ENCODE data around the gene CTNNBL1.

Gene CTNNBL1

GRCh38 chr20:37856932-37857660 lies 163.3 kb downstream of the CTNNBL1 start:
- DNase-seq, result no peak

DNA sequence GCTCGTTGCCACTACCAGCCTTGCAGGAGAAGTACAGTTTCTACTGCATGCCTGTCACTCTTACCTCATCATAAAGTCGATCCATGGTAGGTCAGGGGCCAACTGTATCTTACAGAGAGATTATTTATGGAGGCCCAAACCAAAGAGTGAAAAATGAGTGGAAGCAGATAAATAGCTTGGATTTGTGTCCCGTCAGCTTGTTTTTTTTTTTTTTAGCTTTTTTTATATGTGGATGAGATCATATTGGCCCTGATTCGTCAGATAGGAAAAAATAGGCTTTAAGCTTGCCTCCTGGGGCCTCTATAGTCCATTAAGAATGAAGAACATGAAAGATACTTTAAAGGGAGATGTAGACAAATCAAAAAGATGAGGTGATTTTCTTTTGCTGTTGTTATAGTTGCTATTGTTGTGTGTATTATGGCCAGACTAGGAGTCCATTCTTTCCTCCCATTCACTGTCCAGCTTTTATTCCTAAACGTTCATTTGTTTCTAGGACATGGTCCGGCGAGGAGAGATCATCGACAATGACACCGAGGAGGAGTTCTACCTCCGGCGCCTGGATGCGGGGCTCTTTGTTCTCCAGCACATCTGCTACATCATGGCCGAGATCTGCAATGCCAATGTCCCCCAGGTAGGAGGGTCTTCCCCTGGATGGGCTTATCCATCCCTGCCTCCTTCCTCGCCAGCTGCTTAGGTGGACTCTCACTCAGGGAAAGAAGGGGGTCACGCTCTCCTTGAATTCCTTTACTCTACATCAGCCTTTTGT lies 165.8 kb downstream of the CTNNBL1 start:
- DNase-seq, result no peak

DNA sequence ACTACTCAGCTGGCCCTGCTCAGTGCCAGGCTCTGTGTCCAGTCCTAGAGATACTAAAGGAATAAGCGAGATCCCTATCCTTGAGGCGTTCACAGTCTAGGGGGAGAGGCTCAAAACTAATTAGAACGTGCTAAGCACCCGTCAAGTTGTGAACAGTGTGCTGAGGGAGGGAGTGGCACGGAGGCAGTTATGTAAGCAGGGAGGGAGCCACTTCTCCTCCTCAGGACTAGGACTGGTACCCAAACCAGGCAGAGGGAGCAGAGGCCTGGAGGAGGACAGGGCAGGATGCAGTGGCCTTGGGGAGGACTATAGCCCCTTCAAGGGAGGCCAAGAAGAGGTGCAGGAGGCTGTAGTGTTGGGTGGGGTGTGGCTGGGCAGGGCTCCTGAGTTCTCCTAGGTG lies 169.5 kb downstream of the CTNNBL1 start:
- no peak for DNase-seq

DNA sequence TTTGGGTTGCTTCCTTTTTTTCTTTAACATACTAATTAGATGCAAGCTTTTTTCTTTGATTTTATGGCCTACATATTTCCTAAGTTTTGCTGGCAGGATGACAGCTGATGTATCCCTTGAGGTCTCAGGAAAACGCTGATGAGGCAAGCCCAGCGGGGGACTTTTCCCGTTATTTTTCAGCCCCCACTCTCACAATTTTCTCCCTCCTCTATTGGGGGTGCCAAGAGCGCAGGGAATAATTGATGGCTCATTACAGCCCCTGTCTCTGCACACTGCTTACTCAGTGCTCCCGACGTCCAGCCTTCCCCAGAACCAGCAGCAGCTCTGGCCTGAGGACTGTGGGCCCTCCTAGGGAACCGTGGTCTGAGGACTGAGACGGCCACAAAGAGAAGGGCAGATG lies 170.5 kb downstream of the CTNNBL1 start:
- DNase-seq, result no peak

DNA sequence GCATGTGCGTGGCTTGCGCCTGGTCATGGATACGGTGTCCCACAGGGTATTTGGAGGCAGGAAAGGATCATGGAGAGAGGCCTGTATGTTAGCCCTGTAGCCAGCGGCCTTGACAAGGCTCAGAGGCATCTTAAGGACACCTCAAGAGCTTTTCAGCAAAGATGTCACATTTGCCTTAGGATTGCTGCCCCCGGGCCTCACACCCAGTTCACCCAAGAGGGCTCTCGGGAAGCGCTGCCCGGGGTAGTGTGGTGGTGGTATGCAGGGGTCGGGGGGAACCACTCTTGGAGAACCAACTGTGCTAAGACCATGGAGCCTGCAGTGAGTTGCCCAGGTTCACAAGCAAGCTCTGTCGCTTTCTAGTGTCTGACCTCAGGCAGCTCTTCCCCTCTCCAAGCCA lies 172.2 kb downstream of the CTNNBL1 start:
- DNase-seq, result no peak

GRCh38 chr20:37867289-37868195 lies 173.7 kb downstream of the CTNNBL1 start:
- DNase-seq, result no peak

- DNase-seq, result no peak
Observed at GRCh38 chr20:37868851-37869333, 175.1 kb downstream of the CTNNBL1 start.

DNA sequence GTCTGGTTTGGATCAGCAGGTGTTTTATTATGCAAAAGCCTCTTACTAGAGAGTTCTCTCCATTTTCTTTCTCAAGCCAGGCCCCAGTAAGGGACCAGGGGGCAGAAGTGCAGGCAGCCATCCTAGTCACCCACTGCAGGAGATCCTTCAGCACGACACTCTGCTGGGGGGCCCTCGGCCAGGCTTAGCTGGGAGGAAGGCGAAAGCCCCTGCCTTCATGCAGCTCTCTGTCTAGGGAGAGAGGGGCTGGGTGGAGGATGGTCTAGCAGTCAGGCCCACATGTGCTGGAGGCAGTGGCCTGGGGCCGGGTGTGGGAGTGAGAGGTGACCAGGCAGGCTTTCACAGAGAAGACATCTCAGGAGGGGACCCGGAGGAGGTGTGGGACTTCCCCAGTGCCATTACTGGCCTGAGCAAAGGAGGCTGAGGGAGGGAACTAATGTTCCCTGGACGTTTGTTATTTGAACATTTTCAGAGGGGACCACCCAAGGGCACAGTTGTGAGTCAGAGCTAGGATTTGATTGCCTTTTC lies 175.6 kb downstream of the CTNNBL1 start:
- no peak for DNase-seq

DNA sequence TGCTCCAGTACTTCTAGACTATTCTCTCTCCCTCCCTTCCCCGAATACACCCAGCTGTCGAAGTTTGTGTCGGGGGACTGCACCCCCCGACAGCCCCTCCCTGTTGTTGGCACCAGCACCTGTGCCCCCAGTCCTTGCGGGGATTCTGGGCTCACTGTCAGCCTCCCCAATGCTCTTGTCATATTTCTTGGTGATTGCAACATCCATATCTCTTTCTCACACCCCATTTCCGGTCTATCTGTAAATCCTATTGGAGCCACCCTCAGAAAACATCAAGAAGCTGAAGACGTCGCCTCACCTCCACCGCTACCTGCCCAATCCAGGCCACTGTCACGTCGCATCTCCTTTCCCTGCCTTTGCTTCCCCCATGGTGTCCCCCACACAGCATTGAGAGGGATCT lies 176.5 kb downstream of the CTNNBL1 start:
- no peak for DNase-seq

- DNase-seq, result no peak
Observed at GRCh38 chr20:37871751-37872150, 177.9 kb downstream of the CTNNBL1 start.

GRCh38 chr20:37872161-37872560 lies 178.3 kb downstream of the CTNNBL1 start:
- no peak for DNase-seq

GRCh38 chr20:37873884-37874283 lies 180.1 kb downstream of the CTNNBL1 start:
- DNase-seq, result no peak

DNA sequence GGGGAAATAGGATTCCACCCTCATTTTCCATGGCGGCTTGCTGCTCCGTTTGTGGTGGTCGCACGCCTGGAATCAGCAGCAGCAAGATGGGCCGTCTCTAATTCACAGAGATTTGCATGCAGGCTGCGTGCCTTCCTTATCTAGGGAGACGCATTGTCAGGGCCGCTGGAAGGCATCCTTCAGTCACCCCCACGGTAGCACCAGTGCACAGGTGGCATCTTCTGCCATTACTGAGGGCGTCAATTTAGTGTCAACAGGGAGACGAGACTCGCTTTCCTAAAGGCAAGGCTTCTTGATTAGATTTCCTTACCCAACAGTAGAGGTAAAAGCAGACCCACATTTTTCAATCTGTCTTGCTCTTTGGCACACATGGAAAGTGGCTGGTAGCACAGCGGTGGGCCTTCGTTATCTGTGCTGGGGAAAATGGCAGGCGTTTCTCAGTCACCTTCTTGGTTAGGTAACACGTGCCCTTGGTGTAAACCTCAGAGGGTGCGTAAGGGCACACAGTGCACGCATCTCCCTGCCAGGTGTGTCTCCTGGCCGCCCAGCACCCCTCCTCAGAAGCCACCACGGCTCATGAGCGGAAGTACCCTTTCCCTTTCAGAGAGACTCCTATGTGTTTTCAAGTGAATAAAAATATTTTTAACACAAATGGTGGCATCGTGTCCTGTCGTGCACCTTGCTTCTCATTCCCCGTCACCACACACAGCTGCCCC lies 181.8 kb downstream of the CTNNBL1 start:
- no peak for DNase-seq

DNA sequence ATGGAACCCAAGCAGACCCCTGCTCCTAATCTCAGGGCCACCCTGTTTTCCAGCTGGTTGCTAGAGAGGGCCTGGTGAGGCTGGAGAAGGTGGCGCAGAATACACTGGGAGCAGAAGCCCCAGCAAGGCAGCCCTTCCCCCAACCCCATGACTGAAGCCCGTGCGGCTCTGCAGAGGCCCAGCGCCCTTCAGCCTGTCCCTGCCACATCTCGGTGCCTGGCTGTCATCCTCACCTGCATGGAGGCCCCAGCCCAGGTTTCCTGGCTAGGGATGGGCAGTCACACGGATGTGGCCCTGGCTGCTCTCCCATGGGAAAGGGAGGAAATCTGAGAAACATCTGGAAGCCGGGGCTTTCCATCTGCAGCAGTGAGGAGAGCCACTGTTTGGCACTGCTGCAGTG lies 183.0 kb downstream of the CTNNBL1 start:
- DNase-seq, result no peak

GRCh38 chr20:37877832-37878772 lies 184.3 kb downstream of the CTNNBL1 start:
- no peak for DNase-seq

DNA sequence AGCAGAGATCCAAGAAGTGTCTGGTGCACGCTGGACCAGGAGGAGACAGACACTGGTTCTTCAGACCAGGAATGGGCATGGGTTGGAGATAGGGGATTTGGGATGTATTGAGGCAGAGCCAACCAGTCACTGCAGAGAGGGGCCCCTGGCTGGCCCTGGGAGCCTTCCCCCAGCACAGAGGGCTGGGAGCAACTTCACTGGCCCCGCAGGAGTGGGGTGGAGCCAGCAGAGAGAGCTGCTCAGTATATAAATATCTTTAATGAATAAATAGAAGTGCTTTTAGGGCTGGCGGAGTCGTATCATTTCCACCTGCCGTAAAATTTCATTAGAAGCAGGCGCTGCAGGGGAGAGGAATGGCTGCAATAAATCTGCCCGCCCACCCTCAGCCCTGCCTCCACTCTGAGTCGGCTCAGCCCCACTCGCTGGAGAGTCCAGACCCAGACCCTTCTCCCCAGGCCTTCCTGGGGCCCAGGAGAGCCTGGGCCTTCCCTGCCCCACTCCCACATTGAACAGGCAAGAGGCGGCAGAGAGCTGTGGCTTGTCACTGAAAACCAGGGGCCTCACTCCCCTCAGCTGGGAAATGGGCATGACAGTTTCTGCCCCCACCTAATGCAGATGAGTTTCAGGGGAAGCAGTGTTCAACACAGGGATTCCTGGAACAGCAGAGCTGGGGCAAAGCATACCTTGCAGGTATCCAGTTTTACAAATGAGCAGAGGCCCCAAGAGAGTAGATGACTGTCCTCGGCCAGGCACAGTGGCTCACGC lies 185.2 kb downstream of the CTNNBL1 start:
- no peak for DNase-seq

DNA sequence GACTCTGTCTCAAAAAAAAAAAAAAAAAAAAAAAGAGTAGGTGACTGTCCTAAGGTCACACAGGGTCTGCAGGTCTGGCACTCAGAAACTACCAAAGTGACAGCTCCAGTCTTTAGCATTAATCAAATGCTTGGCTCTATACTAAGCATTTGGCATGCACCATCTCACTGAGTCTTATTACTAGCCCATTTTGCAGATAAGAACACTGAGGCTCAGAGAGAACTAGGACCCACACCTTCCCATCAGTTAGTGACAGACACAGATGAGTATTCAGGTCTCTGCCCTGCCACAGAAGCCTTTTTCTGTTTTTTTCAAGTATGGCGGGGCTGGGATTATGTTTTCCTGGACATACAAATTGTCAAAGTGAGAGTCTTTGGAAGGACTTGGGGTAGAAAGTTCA lies 186.0 kb downstream of the CTNNBL1 start:
- DNase-seq, result no peak

DNA sequence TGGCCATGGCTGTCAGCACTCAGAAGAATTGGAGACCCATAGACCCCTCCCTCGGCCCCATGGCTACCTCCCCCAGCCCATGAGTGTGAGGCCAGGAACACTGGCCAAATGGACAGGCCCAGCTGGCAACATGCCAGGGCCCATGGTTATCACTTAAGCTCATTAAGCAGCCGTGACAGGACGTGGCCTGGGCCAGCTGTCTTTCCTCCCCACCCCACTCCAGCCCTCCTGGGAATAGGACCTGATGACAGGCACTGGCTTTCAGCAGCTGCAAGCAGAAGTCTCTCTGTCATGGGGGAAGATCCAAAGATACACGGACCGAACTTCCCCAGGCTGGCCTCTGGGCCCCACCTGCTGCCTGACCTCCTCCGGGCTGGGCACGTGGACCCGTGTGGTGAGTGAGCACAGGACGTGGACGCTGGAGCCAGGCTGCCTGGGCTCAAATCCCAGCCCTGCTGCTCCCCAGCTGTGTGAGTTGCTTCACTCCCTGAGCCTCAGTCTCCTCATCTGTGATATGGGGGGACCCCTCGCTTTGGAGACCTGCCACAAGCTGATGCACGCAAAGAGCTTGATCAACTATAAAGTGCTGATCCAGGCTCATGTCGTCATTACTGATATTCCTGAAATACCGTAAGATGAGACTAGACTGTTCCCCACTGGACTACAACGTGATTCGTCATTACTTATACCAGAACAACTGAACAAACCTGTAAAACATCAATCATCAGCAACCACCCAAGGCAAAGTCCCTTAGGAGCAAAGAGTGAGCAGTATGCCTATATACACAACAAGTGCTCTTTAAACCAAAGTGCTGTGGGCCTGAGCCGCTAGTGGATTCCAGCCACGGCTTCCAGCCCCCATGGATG lies 187.1 kb downstream of the CTNNBL1 start:
- no peak for DNase-seq

GRCh38 chr20:37881601-37882343 lies 187.9 kb downstream of the CTNNBL1 start:
- no peak for DNase-seq
